ENCODE measurements around the gene CTCF. TPM values are rescaled to one million over a fixed set of nuclear protein-coding genes. Genes with fewer than 3 reads are reported as not detected.
A peak's percentile ranks its signal among the peaks of the same experiment; 100 is the strongest.

CTCF gene
- total and polyA plus RNA-seq, 2 donors (not counting 1 experiment from before 2014, with no cell fraction given), result 20.0 to 20.9 TPM

DNA sequence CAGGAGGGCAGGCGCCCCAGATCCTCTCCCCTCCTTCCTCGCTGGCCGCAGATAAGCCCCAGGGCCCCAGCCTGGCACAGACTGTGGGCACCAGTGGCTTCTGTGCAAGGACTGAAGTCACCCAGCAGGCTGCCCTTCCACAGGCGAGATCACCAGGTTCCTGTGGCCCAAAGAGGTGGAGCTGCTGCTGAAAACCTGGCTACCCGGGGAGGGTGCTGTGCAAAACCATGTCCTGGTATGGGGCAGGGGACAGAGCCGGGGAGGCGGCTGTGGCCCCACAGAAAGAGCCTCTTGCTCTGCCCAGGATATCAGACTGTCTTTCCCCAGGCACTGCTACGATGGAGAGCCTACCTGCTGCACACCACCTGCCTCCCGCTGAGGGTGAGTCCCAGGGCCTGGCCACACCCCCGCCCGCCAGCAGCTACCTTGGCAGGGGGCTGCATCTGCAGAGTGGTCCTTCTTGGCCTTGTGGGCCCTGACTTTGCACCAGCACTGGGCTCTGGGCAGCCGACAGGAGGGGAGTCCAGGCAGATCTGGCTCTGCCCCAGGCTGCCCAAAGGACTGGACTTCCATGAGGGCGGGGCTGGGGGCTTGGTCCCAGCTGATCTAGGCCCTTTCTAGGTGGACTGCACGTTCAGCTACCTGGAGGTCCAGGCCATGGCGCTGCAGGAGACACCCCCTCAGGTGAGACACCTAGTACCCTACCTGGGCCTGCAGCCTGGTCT lies 83.2 kb downstream of the CTCF start:
- Histone ChIP-seq H4K20me1 (ENCODE audit: control insufficient read depth, extremely low read depth, insufficient read depth, low read length) (no peaks in the 10 kb centered on the region), H3K27me3 (ENCODE audit: control insufficient read depth, insufficient read depth, low read length) (peaks cover 44% of the 10 kb centered on the region), H3K4me1 (ENCODE audit: control insufficient read depth, extremely low read depth, insufficient read depth, low read length) (no peaks in the 10 kb centered on the region), H3K27ac (ENCODE audit: insufficient read depth, low read length) (no peak overlapping the region), H3K79me2 (ENCODE audit: control insufficient read depth, insufficient read depth, low read length) (no peaks in the 10 kb centered on the region), H3K9ac (ENCODE audit: insufficient read depth, low read length) (no peak overlapping the region), H2AFZ (ENCODE audit: low read length) (no peak overlapping the region), H3K4me2 (ENCODE audit: extremely low read depth, insufficient read depth, low read length) (no peak overlapping the region), H3K4me3 (replicated peaks in 1 of 4; ENCODE audit: control extremely low read depth in 1 of 4, insufficient read depth in 1 of 4, low read depth in 3 of 4, low read length in 4 of 4) (no peak overlapping the region), H3K36me3 (ENCODE audit: control insufficient read depth, insufficient read depth, low read length) (no peaks in the 10 kb centered on the region), H3K9me3 (ENCODE audit: control insufficient read depth, insufficient read depth, low read depth, low read length) (no peaks in the 10 kb centered on the region)
- DNase-seq (ENCODE audit: low read depth in 2 of 2), result no peak
- no peak for TF ChIP-seq CTCF (conservative IDR thresholded peaks at IDR 0.05 in 1 of 2, IDR thresholded peaks at IDR 0.05 in 1 of 2; ENCODE audit: low read depth in 1 of 2, low read length in 2 of 2)
- TF ChIP-seq EZH2 (IDR thresholded peaks at IDR 0.05; ENCODE audit: low read length, missing control alignments), result no peak

- Histone ChIP-seq H3K9ac (ENCODE audit: insufficient read depth, low read length) (no peak overlapping the region), H3K79me2 (ENCODE audit: control insufficient read depth, insufficient read depth, low read length) (no peaks in the 10 kb centered on the region), H3K4me3 (replicated peaks in 1 of 4; ENCODE audit: control extremely low read depth in 1 of 4, insufficient read depth in 1 of 4, low read depth in 3 of 4, low read length in 4 of 4) (no peak overlapping the region), H3K4me2 (ENCODE audit: extremely low read depth, insufficient read depth, low read length) (no peak overlapping the region), H3K4me1 (ENCODE audit: control insufficient read depth, extremely low read depth, insufficient read depth, low read length) (no peaks in the 10 kb centered on the region), H3K27ac (ENCODE audit: insufficient read depth, low read length) (no peak overlapping the region), H2AFZ (ENCODE audit: low read length) (no peak overlapping the region), H3K36me3 (ENCODE audit: control insufficient read depth, insufficient read depth, low read length) (no peaks in the 10 kb centered on the region), H3K27me3 (ENCODE audit: control insufficient read depth, insufficient read depth, low read length) (peaks cover 52% of the 10 kb centered on the region), H4K20me1 (ENCODE audit: control insufficient read depth, extremely low read depth, insufficient read depth, low read length) (no peaks in the 10 kb centered on the region), H3K9me3 (ENCODE audit: control insufficient read depth, insufficient read depth, low read depth, low read length) (no peaks in the 10 kb centered on the region)
- no peak for DNase-seq (ENCODE audit: low read depth in 2 of 2)
- no peak for TF ChIP-seq CTCF (conservative IDR thresholded peaks at IDR 0.05 in 1 of 2, IDR thresholded peaks at IDR 0.05 in 1 of 2; ENCODE audit: low read depth in 1 of 2, low read length in 2 of 2)
- TF ChIP-seq EZH2 (IDR thresholded peaks at IDR 0.05; ENCODE audit: low read length, missing control alignments), result no peak
Observed at GRCh38 chr16:67647111-67647651, 84.9 kb downstream of the CTCF start.

GRCh38 chr16:67647681-67648080 lies 85.4 kb downstream of the CTCF start:
- no peaks in the 10 kb centered on the region for H3K36me3 ChIP-seq (ENCODE audit: control insufficient read depth, insufficient read depth, low read length)
- no peaks in the 10 kb centered on the region for H4K20me1 ChIP-seq (ENCODE audit: control insufficient read depth, extremely low read depth, insufficient read depth, low read length)
- no peak overlapping the region for H2AFZ ChIP-seq (ENCODE audit: low read length)
- no peak for DNase-seq (ENCODE audit: low read depth in 2 of 2)
- no peak overlapping the region for H3K4me2 ChIP-seq (ENCODE audit: extremely low read depth, insufficient read depth, low read length)
- peaks cover 56% of the 10 kb centered on the region for H3K27me3 ChIP-seq (ENCODE audit: control insufficient read depth, insufficient read depth, low read length)
- H3K27ac ChIP-seq (ENCODE audit: insufficient read depth, low read length), result no peak overlapping the region
- H3K9me3 ChIP-seq (ENCODE audit: control insufficient read depth, insufficient read depth, low read depth, low read length), result no peaks in the 10 kb centered on the region
- H3K4me1 ChIP-seq (ENCODE audit: control insufficient read depth, extremely low read depth, insufficient read depth, low read length), result no peaks in the 10 kb centered on the region
- no peak overlapping the region for H3K9ac ChIP-seq (ENCODE audit: insufficient read depth, low read length)
- no peak for TF ChIP-seq CTCF (conservative IDR thresholded peaks at IDR 0.05 in 1 of 2, IDR thresholded peaks at IDR 0.05 in 1 of 2; ENCODE audit: low read depth in 1 of 2, low read length in 2 of 2)
- peak; percentile 5 for TF ChIP-seq EZH2 (IDR thresholded peaks at IDR 0.05; ENCODE audit: low read length, missing control alignments)
- no peak overlapping the region for H3K4me3 ChIP-seq (replicated peaks in 1 of 4; ENCODE audit: control extremely low read depth in 1 of 4, insufficient read depth in 1 of 4, low read depth in 3 of 4, low read length in 4 of 4)
- no peaks in the 10 kb centered on the region for H3K79me2 ChIP-seq (ENCODE audit: control insufficient read depth, insufficient read depth, low read length)
